Measurements from ENCODE around the gene GAS7. TPM values are rescaled to one million over a fixed set of nuclear protein-coding genes. Genes with fewer than 3 reads are reported as not detected.

The GAS7 gene
- total and polyA plus RNA-seq, 3 experiments from 2014 or later = 1.9 to 4.4 (median 3.3) TPM

GRCh38 chr17:10071141-10071540, 127.3 kb downstream of the GAS7 start:
- no peak for DNase-seq
- H3K4me3 ChIP-seq (ENCODE audit: low read length) = no peak overlapping the region

GRCh38 chr17:10070690-10071089, 127.7 kb downstream of the GAS7 start:
- peaks cover 0 to 3% (median 0%) of the 10 kb centered on the region in 3 donors for H3K36me3 Mint-ChIP-seq
- POLR2A ChIA-PET = no interaction called here

More at GRCh38 chr17:10071141-10071540, 127.3 kb downstream of the GAS7 start:
- H3K27ac ChIP-seq (ENCODE audit: low read depth, low read length) = no peak overlapping the region
- Mint-ChIP-seq H3K4me1 (no peaks in the 10 kb centered on the region), H3K27ac (no peak overlapping the region), H3K9me3 (no peaks in the 10 kb centered on the region), H3K36me3 (no peaks in the 10 kb centered on the region), H3K4me3 (no peak overlapping the region), H3K27me3 (peaks cover 0 to 5% of the 10 kb centered on the region in 2 donors)
- H3K9me3 ChIP-seq (ENCODE audit: low read length) = no peaks in the 10 kb centered on the region
- ChIA-PET CTCF (no interaction called here), POLR2A (no interaction called here)
- H3K36me3 ChIP-seq (ENCODE audit: insufficient read depth, low read length) = no peaks in the 10 kb centered on the region
- H3K27me3 ChIP-seq (ENCODE audit: insufficient read depth, low read length, poor library complexity, severe bottlenecking) = no peaks in the 10 kb centered on the region
- H3K4me1 ChIP-seq (ENCODE audit: insufficient read depth, low read length) = no peaks in the 10 kb centered on the region

GRCh38 chr17:10069301-10069700, 129.1 kb downstream of the GAS7 start:
- no peak for DNase-seq
- ChIA-PET CTCF (no interaction called here), POLR2A (no interaction called here)
- no peak overlapping the region for H3K27ac ChIP-seq (ENCODE audit: low read depth, low read length)
- Mint-ChIP-seq H3K27ac (peak overlapping the region in 1 of 8 donors; percentile 72), H3K4me3 (no peak overlapping the region), H3K4me1 (peaks cover 0 to 5% (median 0%) of the 10 kb centered on the region in 3 donors), H3K27me3 (peaks cover 0 to 5% of the 10 kb centered on the region in 2 donors), H3K36me3 (peaks cover 0 to 10% (median 4%) of the 10 kb centered on the region in 3 donors), H3K9me3 (peaks cover 0 to 4% (median 0%) of the 10 kb centered on the region in 5 donors)
- no peaks in the 10 kb centered on the region for H3K9me3 ChIP-seq (ENCODE audit: low read length)
- no peaks in the 10 kb centered on the region for H3K27me3 ChIP-seq (ENCODE audit: insufficient read depth, low read length, poor library complexity, severe bottlenecking)
- no peak overlapping the region for H3K4me3 ChIP-seq (ENCODE audit: low read length)
- no peaks in the 10 kb centered on the region for H3K4me1 ChIP-seq (ENCODE audit: insufficient read depth, low read length)
- H3K36me3 ChIP-seq (ENCODE audit: insufficient read depth, low read length) = no peaks in the 10 kb centered on the region

More at GRCh38 chr17:10070690-10071089, 127.7 kb downstream of the GAS7 start:
- H3K27ac Mint-ChIP-seq = no peak overlapping the region
- Histone ChIP-seq H3K27me3 (ENCODE audit: insufficient read depth, low read length, poor library complexity, severe bottlenecking) (no peaks in the 10 kb centered on the region), H3K4me1 (ENCODE audit: insufficient read depth, low read length) (no peaks in the 10 kb centered on the region), H3K4me3 (ENCODE audit: low read length) (no peak overlapping the region), H3K27ac (ENCODE audit: low read depth, low read length) (no peak overlapping the region), H3K9me3 (ENCODE audit: low read length) (no peaks in the 10 kb centered on the region), H3K36me3 (ENCODE audit: insufficient read depth, low read length) (no peaks in the 10 kb centered on the region)
- no peak for DNase-seq
- CTCF ChIA-PET = no interaction called here
- H3K9me3 Mint-ChIP-seq = no peaks in the 10 kb centered on the region
- H3K4me3 Mint-ChIP-seq = no peak overlapping the region
- no peaks in the 10 kb centered on the region for H3K4me1 Mint-ChIP-seq
- peaks cover 0 to 5% of the 10 kb centered on the region in 2 donors for H3K27me3 Mint-ChIP-seq

- Mint-ChIP-seq H3K4me3 (no peak overlapping the region), H3K36me3 (peaks cover 0 to 10% (median 4%) of the 10 kb centered on the region in 3 donors), H3K4me1 (peaks cover 15 to 22% (median 16%) of the 10 kb centered on the region in 3 donors), H3K27ac (no peak overlapping the region), H3K9me3 (peaks cover 0 to 4% (median 0%) of the 10 kb centered on the region in 5 donors), H3K27me3 (peaks cover 0 to 1% of the 10 kb centered on the region in 2 donors)
- H3K4me1 ChIP-seq (ENCODE audit: insufficient read depth, low read length) = peaks cover 6% of the 10 kb centered on the region
- DNase-seq = no peak
- H3K27me3 ChIP-seq (ENCODE audit: insufficient read depth, low read length, poor library complexity, severe bottlenecking) = no peaks in the 10 kb centered on the region
- CTCF ChIA-PET = no interaction called here
- no peaks in the 10 kb centered on the region for H3K36me3 ChIP-seq (ENCODE audit: insufficient read depth, low read length)
- no peak overlapping the region for H3K4me3 ChIP-seq (ENCODE audit: low read length)
- POLR2A ChIA-PET = no interaction called here
- H3K9me3 ChIP-seq (ENCODE audit: low read length) = no peaks in the 10 kb centered on the region
- H3K27ac ChIP-seq (ENCODE audit: low read depth, low read length) = no peak overlapping the region
Measured at GRCh38 chr17:10067446-10068143, 130.8 kb downstream of the GAS7 start.

- no peak for DNase-seq
- POLR2A ChIA-PET = no interaction called here
- peaks cover 6% of the 10 kb centered on the region for H3K4me1 ChIP-seq (ENCODE audit: insufficient read depth, low read length)
- peaks cover 20 to 32% (median 27%) of the 10 kb centered on the region in 3 donors for H3K4me1 Mint-ChIP-seq
- H3K9me3 ChIP-seq (ENCODE audit: low read length) = no peaks in the 10 kb centered on the region
- H3K4me3 ChIP-seq (ENCODE audit: low read length) = no peak overlapping the region
- H3K4me3 Mint-ChIP-seq = no peak overlapping the region
- H3K36me3 Mint-ChIP-seq = peaks cover 0 to 10% (median 4%) of the 10 kb centered on the region in 3 donors
- CTCF ChIA-PET = no interaction called here
- no peaks in the 10 kb centered on the region for H3K27me3 Mint-ChIP-seq
- no peaks in the 10 kb centered on the region for H3K36me3 ChIP-seq (ENCODE audit: insufficient read depth, low read length)
- H3K27ac ChIP-seq (ENCODE audit: low read depth, low read length) = no peak overlapping the region
- peaks cover 0 to 4% (median 0%) of the 10 kb centered on the region in 5 donors for H3K9me3 Mint-ChIP-seq
- no peaks in the 10 kb centered on the region for H3K27me3 ChIP-seq (ENCODE audit: insufficient read depth, low read length, poor library complexity, severe bottlenecking)
- H3K27ac Mint-ChIP-seq = peak overlapping the region in 2 of 8 donors; percentile 9 to 13
Measured at GRCh38 chr17:10064536-10064935, 133.9 kb downstream of the GAS7 start.

GRCh38 chr17:10063730-10064241, 134.6 kb downstream of the GAS7 start:
- Histone ChIP-seq H3K27ac (ENCODE audit: low read depth, low read length) (no peak overlapping the region), H3K4me1 (ENCODE audit: insufficient read depth, low read length) (peaks cover 6% of the 10 kb centered on the region), H3K36me3 (ENCODE audit: insufficient read depth, low read length) (no peaks in the 10 kb centered on the region)

GRCh38 chr17:10062691-10063385, 135.6 kb downstream of the GAS7 start:
- Mint-ChIP-seq H3K4me1 (peaks cover 25 to 39% (median 31%) of the 10 kb centered on the region in 3 donors), H3K27ac (peak overlapping the region in 4 of 8 donors; percentile 42 to 87 (median 70)), H3K9me3 (peaks cover 0 to 4% (median 0%) of the 10 kb centered on the region in 5 donors), H3K4me3 (peak overlapping the region in 3 of 7 donors; percentile 31 to 73 (median 54)), H3K36me3 (peaks cover 0 to 10% (median 4%) of the 10 kb centered on the region in 3 donors), H3K27me3 (no peaks in the 10 kb centered on the region)
- H3K4me1 ChIP-seq (ENCODE audit: insufficient read depth, low read length) = peaks cover 6% of the 10 kb centered on the region
- H3K36me3 ChIP-seq (ENCODE audit: insufficient read depth, low read length) = no peaks in the 10 kb centered on the region
- no peaks in the 10 kb centered on the region for H3K9me3 ChIP-seq (ENCODE audit: low read length)
- POLR2A ChIA-PET = no interaction called here
- no peak for DNase-seq
- no peak overlapping the region for H3K27ac ChIP-seq (ENCODE audit: low read depth, low read length)
- H3K4me3 ChIP-seq (ENCODE audit: low read length) = no peak overlapping the region
- no peaks in the 10 kb centered on the region for H3K27me3 ChIP-seq (ENCODE audit: insufficient read depth, low read length, poor library complexity, severe bottlenecking)
- CTCF ChIA-PET = no interaction called here

More at GRCh38 chr17:10063730-10064241, 134.6 kb downstream of the GAS7 start:
- Mint-ChIP-seq H3K4me1 (peaks cover 25 to 39% (median 31%) of the 10 kb centered on the region in 3 donors), H3K36me3 (peaks cover 0 to 10% (median 4%) of the 10 kb centered on the region in 3 donors), H3K27me3 (no peaks in the 10 kb centered on the region), H3K4me3 (peak overlapping the region in 4 of 7 donors; percentile 23 to 73 (median 56)), H3K9me3 (peaks cover 0 to 4% (median 0%) of the 10 kb centered on the region in 5 donors), H3K27ac (peak overlapping the region in 6 of 8 donors; percentile 28 to 87 (median 83))
- peak in 1 of 5 donors; percentile 24 for DNase-seq
- Histone ChIP-seq H3K27me3 (ENCODE audit: insufficient read depth, low read length, poor library complexity, severe bottlenecking) (no peaks in the 10 kb centered on the region), H3K9me3 (ENCODE audit: low read length) (no peaks in the 10 kb centered on the region), H3K4me3 (ENCODE audit: low read length) (no peak overlapping the region)
- CTCF ChIA-PET = no interaction called here
- POLR2A ChIA-PET = no interaction called here

All from CD8-positive, alpha-beta memory T cell (primary cell).